Activated B cell treated with CpG ODN at 0.5 μM for 24 hours (primary cell): Measurements from ENCODE around the gene C3. TPM values are rescaled to one million over a fixed set of nuclear protein-coding genes. Genes with fewer than 3 reads are reported as not detected.
"Not testable (repeated sequence)": the region's sequence is repeated elsewhere in the genome, so short reads cannot be mapped to it uniquely, and the experiment has no call there.

Source experiments
- ATAC-seq: fragments of 200-7000 bp; cut with Tn5 transposase; one replicate; pipeline ENCODE4 v1.10.0; 2021; ENCODE audit warnings: low read depth, mild to moderate bottlenecking, moderate library complexity
- CTCF ChIA-PET: fragments of 350-600 bp; sonication (Branson Sonifier 250); formaldehyde crosslinking; loops from one replicate; lab custom pipeline; 2021; ENCODE audit warnings: antibody characterized with exemption; lab: Charles Lee
- POLR2A ChIA-PET: fragments of 350-600 bp; sonication (Branson Sonifier 250); formaldehyde crosslinking; loops from one replicate; lab custom pipeline; 2021; ENCODE audit warnings: antibody characterized with exemption; lab: Charles Lee
- DNase-seq: peaks from one replicate; pipeline ENCODE4 v3.0.0; 2022
- H3K27ac Mint-ChIP-seq: one replicate; pipeline ENCODE4 v1.8.0; 2020; ENCODE audit warnings: mixed read lengths
- H3K27me3 Mint-ChIP-seq: one replicate; pipeline ENCODE4 v1.8.0; 2021; ENCODE audit warnings: mixed read lengths
- H3K36me3 Mint-ChIP-seq: one replicate; pipeline ENCODE4 v1.8.0; 2021; ENCODE audit warnings: low read depth, mixed read lengths
- H3K4me1 Mint-ChIP-seq: one replicate; pipeline ENCODE4 v1.8.0; 2021; ENCODE audit warnings: mixed read lengths
- H3K4me3 Mint-ChIP-seq: one replicate; pipeline ENCODE4 v1.8.0; 2020; ENCODE audit warnings: mild to moderate bottlenecking, mixed read lengths
- H3K9me3 Mint-ChIP-seq: one replicate; pipeline ENCODE4 v1.8.0; 2020; ENCODE audit warnings: mixed read lengths
- intact Hi-C: fragments of 100-400 bp; cut with micrococcal nuclease; formaldehyde crosslinking; loops from one replicate; pipeline ENCODE4 v1.15.1; 2024
- total RNA-seq: library from RNA; stranded (reverse); gene quantifications from 2 replicates; pipeline ENCODE4 v1.2.3, GENCODE V29; 2022
- TF ChIP-seq, protein P1 (sequence below): fragments of 200-600 bp; IDR thresholded peaks from one replicate; pipeline ENCODE4 v1.8.0; 2022; ENCODE audit warnings: antibody characterized with exemption, mild to moderate bottlenecking

Gene C3
- total RNA-seq, 1 donor from 2014 or later, result 0.53 TPM

DNA sequence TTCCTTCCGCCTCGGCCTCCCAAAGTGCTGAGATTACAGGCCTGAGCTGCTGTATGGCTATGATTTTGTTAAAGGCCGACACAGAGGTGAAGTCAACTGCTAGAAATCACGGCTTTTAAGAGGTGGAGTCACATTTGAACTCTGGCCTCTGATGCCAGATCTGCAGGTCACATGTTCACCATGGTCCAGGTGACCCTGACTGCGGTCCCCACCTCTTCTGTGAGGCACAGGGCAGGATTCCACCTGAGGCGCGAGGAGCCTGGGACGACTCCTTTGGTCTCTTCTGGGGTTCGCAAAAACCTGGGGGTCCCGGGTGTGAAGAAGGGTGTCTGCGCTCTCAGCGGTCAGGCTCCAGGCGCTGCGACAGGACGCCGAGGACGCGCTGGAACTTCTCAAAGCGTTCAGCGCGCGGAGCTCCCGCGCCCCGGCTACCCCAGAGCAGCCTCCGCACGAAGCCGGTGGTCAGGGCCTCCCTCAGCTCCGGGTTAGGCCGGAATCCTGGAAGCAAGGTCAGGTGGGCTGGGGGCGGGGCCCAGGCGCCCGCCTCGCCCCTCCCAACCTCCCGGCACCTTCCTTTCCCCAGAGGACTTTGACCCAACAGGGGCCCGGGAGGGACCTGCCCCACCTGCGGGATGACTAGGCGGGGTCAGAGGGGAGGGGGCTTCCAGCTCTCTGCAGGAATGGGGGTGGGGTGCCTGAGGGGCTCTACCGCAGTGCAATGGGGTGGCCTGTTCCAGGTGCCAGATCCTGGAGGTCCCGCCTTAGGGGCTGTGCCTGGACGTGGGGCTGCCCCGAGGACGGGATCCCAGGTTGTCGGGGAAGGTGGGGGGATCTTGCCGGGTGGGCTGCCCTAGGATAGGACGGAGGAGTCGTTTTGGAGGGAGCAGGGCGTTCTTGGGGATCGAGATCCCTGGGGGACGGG, 32.1 kb upstream of the C3 start:
- Mint-ChIP-seq H3K27me3 (no peaks in the 10 kb centered on the region), H3K9me3 (no peaks in the 10 kb centered on the region), H3K4me1 (peaks cover 29% of the 10 kb centered on the region), H3K27ac (peak overlapping the region; percentile 82), H3K4me3 (peak overlapping the region; percentile 87), H3K36me3 (peaks cover 57% of the 10 kb centered on the region)
- TF ChIP-seq, protein P1, sequence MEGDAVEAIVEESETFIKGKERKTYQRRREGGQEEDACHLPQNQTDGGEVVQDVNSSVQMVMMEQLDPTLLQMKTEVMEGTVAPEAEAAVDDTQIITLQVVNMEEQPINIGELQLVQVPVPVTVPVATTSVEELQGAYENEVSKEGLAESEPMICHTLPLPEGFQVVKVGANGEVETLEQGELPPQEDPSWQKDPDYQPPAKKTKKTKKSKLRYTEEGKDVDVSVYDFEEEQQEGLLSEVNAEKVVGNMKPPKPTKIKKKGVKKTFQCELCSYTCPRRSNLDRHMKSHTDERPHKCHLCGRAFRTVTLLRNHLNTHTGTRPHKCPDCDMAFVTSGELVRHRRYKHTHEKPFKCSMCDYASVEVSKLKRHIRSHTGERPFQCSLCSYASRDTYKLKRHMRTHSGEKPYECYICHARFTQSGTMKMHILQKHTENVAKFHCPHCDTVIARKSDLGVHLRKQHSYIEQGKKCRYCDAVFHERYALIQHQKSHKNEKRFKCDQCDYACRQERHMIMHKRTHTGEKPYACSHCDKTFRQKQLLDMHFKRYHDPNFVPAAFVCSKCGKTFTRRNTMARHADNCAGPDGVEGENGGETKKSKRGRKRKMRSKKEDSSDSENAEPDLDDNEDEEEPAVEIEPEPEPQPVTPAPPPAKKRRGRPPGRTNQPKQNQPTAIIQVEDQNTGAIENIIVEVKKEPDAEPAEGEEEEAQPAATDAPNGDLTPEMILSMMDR, result no peak
- ATAC-seq, result no peak
- CTCF ChIA-PET, result interaction anchor here (1.0 to 2.4 kb wide), 3 partner anchors 14 to 51 kb away, joined by 3 to 12 read pairs (median 4); no protein-coding TSS in a partner anchor
- DNase-seq, result no peak
- intact Hi-C loops, result loop anchor here (1.0 to 5.0 kb wide), 9 partner anchors 13 to 470 kb away; partner anchors contain the start of genes ALKBH7, SH2D3A, TRIP10 and VAV1
- POLR2A ChIA-PET, result interaction anchor here (1.0 to 2.6 kb wide), 11 partner anchors 9 to 236 kb away, joined by 3 to 25 read pairs (median 3); partner anchors contain the start of genes TRIP10 and VAV1

DNA sequence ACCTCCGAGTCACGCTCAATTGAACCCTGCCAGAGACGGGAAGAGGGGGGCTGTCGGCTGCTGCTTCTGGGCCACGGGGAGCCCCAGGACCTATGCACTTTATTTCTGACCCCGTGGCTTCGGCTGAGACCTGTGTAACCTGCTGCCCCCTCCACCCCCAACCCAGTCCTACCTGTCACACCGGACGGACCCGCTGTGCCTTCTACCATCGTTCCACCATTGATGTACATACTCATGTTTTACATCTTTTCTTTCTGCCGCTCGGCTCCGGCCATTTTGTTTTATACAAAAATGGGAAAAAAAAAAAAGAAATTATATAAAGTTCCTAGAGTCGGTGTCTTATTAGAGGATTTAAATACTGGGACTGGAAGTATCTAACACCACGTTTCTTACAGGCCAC, 30.7 kb upstream of the C3 start:
- Mint-ChIP-seq H3K27me3 (no peaks in the 10 kb centered on the region), H3K4me3 (no peak overlapping the region), H3K4me1 (peaks cover 20% of the 10 kb centered on the region), H3K36me3 (peaks cover 69% of the 10 kb centered on the region), H3K9me3 (no peaks in the 10 kb centered on the region), H3K27ac (no peak overlapping the region)
- POLR2A ChIA-PET, result interaction anchor here (0.5 to 1.0 kb wide), 2 partner anchors 13 to 52 kb away, joined by 4 read pairs; no protein-coding TSS in a partner anchor
- CTCF ChIA-PET, result no interaction called here
- ATAC-seq, result no peak
- intact Hi-C loops, result loop anchor here (5.0 kb wide), 2 partner anchors 379 to 469 kb away; partner anchors contain the start of gene ALKBH7
- TF ChIP-seq, protein P1, result no peak
- no peak for DNase-seq

DNA sequence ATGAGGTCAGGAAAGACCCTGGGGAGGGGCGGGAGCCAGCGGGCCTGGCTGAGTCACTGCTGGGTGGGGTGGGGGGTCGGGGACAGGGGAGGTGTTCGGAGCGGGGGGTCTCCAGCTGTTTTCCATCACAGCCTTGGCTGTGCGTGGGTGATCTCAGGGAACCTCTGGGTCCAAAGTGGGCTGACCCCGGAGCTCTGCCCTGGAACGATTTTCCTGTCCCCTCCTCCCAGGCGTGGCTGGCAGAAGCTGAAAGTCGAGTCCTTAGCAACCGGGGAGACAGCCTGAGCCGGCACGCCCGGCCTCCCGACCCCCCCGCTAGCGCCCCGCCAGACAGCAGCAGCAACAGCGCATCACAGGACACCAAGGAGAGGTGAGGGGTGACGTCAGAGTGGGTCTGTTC, 29.6 kb upstream of the C3 start:
- ChIA-PET POLR2A (no interaction called here), CTCF (no interaction called here)
- intact Hi-C loops, result loop anchor here (5.0 kb wide), 2 partner anchors 378 to 468 kb away; partner anchors contain the start of gene ALKBH7
- H3K9me3 Mint-ChIP-seq, result no peaks in the 10 kb centered on the region
- DNase-seq, result no peak
- peaks cover 75% of the 10 kb centered on the region for H3K36me3 Mint-ChIP-seq
- no peaks in the 10 kb centered on the region for H3K27me3 Mint-ChIP-seq
- TF ChIP-seq, protein P1, result no peak
- H3K27ac Mint-ChIP-seq, result no peak overlapping the region
- peaks cover 19% of the 10 kb centered on the region for H3K4me1 Mint-ChIP-seq
- ATAC-seq, result no peak
- H3K4me3 Mint-ChIP-seq, result no peak overlapping the region

DNA sequence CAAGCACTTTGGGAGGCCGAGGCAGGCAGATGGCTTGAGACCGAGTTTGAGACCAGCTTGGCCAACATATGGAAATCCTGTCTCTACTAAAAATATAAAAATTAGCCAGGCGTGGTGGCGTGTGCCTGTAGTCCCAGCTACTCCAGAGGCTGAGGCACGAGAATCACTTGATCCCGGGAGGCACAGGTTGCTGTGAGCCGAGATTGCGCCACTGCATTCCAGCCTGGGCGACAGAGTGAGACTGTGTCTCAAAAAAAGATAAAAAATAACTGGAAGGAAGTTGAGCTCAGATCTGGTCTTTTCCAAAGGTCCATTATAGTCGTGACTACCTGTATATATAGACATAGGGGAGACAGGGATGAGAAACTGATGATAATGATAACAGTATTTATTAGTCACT, 28.1 kb upstream of the C3 start:
- peaks cover 74% of the 10 kb centered on the region for H3K36me3 Mint-ChIP-seq
- H3K4me3 Mint-ChIP-seq, H3K4me1 Mint-ChIP-seq, H3K27me3 Mint-ChIP-seq, CTCF ChIA-PET, H3K9me3 Mint-ChIP-seq, ATAC-seq, DNase-seq, intact Hi-C loops, H3K27ac Mint-ChIP-seq: not testable (repeated sequence)
- POLR2A ChIA-PET, result interaction anchor here (0.5 to 0.9 kb wide), 3 partner anchors 15 to 966 kb away, joined by 3 to 5 read pairs (median 3); no protein-coding TSS in a partner anchor

DNA sequence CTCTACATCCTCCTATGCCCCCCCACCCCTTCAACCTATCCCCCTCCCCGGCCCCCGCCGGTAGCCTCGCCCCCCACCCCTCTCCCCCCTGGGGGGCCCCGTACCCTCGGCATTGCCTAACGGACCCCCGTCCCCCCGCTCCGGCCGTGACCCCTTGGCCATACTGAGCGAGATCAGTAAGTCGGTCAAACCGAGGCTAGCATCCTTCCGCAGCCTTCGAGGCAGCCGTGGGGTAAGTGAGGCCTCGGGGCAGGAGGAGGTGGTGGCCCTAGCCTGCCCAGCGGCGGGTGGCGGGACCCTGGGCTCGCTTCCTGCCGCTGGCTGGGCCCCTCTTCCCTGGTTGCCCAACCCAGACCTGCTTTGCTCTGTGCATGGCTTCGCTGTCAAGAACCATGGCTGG, 25.5 kb upstream of the C3 start:
- TF ChIP-seq, protein P1, result no peak
- no peaks in the 10 kb centered on the region for H3K9me3 Mint-ChIP-seq
- ChIA-PET CTCF (no interaction called here), POLR2A (no interaction called here)
- no peak overlapping the region for H3K4me3 Mint-ChIP-seq
- peaks cover 9% of the 10 kb centered on the region for H3K4me1 Mint-ChIP-seq
- no peaks in the 10 kb centered on the region for H3K27me3 Mint-ChIP-seq
- intact Hi-C loops, result no loop called here
- DNase-seq, result no peak
- H3K27ac Mint-ChIP-seq, result no peak overlapping the region
- H3K36me3 Mint-ChIP-seq, result peaks cover 80% of the 10 kb centered on the region
- no peak for ATAC-seq
